A549 (cell line): ENCODE results near the gene MFSD12.

Experiments used
- BHLHE40 ChIP-seq: IDR thresholded peaks from 2 replicates; pipeline ENCODE4 v1.6.1; 2012; ENCODE audit warnings: low read depth, low read length, inconsistent platforms
- CHD2 ChIP-seq: fragments of 150-350 bp; IDR thresholded peaks from 2 replicates; pipeline ENCODE4 v1.6.1; 2014; ENCODE audit warnings: low read length; ENCODE audit not compliant: partially characterized antibody
- CTCF ChIP-seq: fragments of >200 bp; sonication (Bioruptor Twin); formaldehyde crosslinking; IDR thresholded peaks from 3 replicates; pipeline ENCODE4 v1.5.1; 2016
- HDAC2 ChIP-seq: fragments of 200-600 bp; sonication (generic); IDR thresholded peaks from 2 replicates; pipeline ENCODE4 v1.6.1; 2016
- KDM5A ChIP-seq: fragments of 200-600 bp; sonication (generic); IDR thresholded peaks from 2 replicates; pipeline ENCODE4 v1.6.1; 2016; ENCODE audit warnings: antibody characterized with exemption, mild to moderate bottlenecking
- MYC ChIP-seq: IDR thresholded peaks from 2 replicates; pipeline ENCODE4 v1.6.1; 2012; ENCODE audit warnings: mild to moderate bottlenecking, inconsistent platforms, low read length, improper control_type of control experiment, borderline replicate concordance
- POLR2A ChIP-seq: IDR thresholded peaks from 2 replicates; pipeline ENCODE4 v1.6.1; 2012; ENCODE audit warnings: mild to moderate bottlenecking, low read length
- RCOR1 ChIP-seq: fragments of 150-350 bp; IDR thresholded peaks from 2 replicates; pipeline ENCODE4 v1.6.1; 2014; ENCODE audit warnings: antibody characterized with exemption, low read length, low read depth
- REST ChIP-seq: fragments of 200-600 bp; sonication (generic); IDR thresholded peaks from 2 replicates; pipeline ENCODE4 v1.6.1; 2016; ENCODE audit warnings: antibody characterized with exemption, mild to moderate bottlenecking, moderate library complexity
- ZSCAN20 ChIP-seq: fragments of 250-450 bp; sonication (Bioruptor Pico); IDR thresholded peaks from 2 replicates; pipeline ENCODE4 v1.8.0; 2022; ENCODE audit warnings: mild to moderate bottlenecking, moderate library complexity

GRCh38 chr19:3563709-3564524 is 6.5 kb upstream of the MFSD12 start:
- TF ChIP-seq CTCF (no peak), CHD2 (no peak), BHLHE40 (no peak), KDM5A (no peak), HDAC2 (no peak), RCOR1 (no peak), REST (no peak), POLR2A (no peak), MYC (no peak), ZSCAN20 (CRISPR knock-in tag) (no peak)
